Cardiac fibroblast (primary cell): Measurements from ENCODE around the gene ACOT4.

Experiments used
- DNase-seq, 2 donors: peaks; one replicate each; pipeline versions ENCODE4 v3.0.0 to v3.0.0-alpha.2; 2010; ENCODE audit warnings: low read depth in 2 of 2
- H3K4me3 ChIP-seq, 2 donors: replicated peaks in 1 of 2; 1 replicate in 1 of 2; 2 replicates in 1 of 2; pipeline ENCODE4 v1.5.1; 2011; ENCODE audit warnings: low read depth in 2 of 2, low read length in 2 of 2, mild to moderate bottlenecking in 2 of 2, moderate library complexity in 1 of 2
- CTCF ChIP-seq: IDR thresholded peaks from one replicate; pipeline ENCODE4 v1.5.1; 2011; ENCODE audit warnings: low read depth, mild to moderate bottlenecking, low read length, inconsistent platforms

ACOT4 gene

GRCh38 chr14:73610687-73611086, 19.0 kb downstream of the ACOT4 start:
- TF ChIP-seq CTCF = no peak
- no peak overlapping the region for H3K4me3 ChIP-seq

DNA sequence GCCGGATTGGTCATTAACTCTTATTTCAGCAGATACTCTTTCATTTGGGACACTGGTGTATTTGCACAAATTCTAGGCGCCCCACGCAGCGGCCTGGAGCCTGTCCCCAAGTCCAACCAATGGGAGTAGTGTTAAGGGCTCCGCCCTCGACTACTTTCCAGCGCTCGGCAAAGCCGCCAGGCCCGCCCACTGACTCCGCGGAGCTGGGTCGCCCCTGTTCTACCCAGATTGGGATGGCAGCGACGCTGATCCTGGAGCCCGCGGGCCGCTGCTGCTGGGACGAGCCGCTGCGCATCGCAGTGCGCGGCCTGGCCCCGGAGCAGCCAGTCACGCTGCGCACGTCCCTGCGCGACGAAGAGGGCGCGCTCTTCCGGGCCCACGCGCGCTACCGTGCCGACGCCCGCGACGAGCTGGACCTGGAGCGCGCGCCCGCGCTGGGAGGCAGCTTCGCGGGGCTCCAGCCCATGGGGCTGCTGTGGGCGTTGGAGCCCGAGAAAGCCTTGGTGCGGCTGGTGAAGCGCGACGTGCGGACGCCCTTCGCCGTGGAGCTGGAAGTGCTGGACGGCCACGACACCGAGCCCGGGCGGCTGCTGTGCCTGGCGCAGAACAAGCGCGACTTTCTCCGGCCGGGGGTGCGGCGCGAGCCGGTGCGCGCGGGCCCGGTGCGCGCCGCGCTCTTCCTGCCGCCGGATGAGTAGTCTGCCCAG, 20.8 kb downstream of the ACOT4 start, which contains the start of gene ACOT6:
ACOT6 (plus strand) TSS at position 179 of the 707 bp plus-strand sequence; CDS start at position 234, 55 bp downstream.
- no peak for TF ChIP-seq CTCF
- peak; percentile 74 for DNase-seq
- peak within 1 kb of the TSS; percentile 53 to 63 for H3K4me3 ChIP-seq

More at GRCh38 chr14:73610687-73611086, 19.0 kb downstream of the ACOT4 start:
- peak; percentile 50 to 70 for DNase-seq

DNA sequence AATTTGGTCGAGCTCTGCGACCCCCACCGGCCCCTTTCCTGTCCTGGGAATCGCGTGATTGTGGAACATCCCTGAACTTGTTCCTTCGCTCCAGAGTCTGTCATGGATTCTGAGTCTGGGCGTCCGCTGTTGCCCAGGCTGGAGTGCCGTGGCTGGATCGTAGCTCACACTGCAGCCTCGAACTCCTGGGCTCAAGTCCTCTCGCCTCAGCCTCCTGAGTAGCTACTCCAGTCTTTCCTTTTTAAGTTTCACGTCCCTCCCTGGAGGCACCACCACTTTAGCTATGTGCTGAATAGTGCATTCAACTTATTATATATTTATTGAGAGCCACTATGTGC, 21.3 kb downstream of the ACOT4 start:
- DNase-seq = no peak
- H3K4me3 ChIP-seq = peak overlapping the region; percentile 53 to 63
- no peak for TF ChIP-seq CTCF

DNA sequence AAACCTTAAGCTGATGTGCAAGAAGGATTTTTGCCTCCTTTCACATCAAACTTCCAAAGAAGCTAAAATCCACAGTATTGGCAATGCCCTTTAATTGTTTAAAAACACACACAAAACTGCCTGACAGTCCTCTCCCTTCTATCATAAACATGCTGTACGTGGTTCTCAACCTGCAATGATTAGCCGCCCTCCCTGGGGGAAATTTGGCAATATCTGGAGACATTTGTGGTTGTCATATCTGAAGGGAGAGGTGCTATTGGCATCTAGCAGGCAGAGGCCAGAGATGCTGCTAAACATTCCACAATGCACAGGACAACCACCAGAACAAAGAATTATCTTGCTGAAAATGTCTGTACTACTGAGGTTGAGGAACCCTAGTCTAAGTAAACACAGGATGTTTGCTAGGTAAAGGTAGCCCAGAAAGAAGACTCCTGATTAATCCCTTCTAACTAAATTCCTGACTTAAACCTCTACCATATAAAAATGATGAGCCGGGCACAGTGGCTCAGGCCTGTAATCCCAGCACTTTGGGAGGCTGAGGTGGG, 21.8 kb downstream of the ACOT4 start:
- no peak for TF ChIP-seq CTCF
- DNase-seq = no peak
- H3K4me3 ChIP-seq = peak overlapping the region in 1 of 2 donors; percentile 63

GRCh38 chr14:73616831-73617230, 25.2 kb downstream of the ACOT4 start:
- no peak for TF ChIP-seq CTCF
- no peak for DNase-seq

GRCh38 chr14:73619524-73619923, 27.9 kb downstream of the ACOT4 start:
- no peak for TF ChIP-seq CTCF
- H3K4me3 ChIP-seq = no peak overlapping the region
- no peak for DNase-seq

More at GRCh38 chr14:73616831-73617230, 25.2 kb downstream of the ACOT4 start:
- H3K4me3 ChIP-seq = no peak overlapping the region

DNA sequence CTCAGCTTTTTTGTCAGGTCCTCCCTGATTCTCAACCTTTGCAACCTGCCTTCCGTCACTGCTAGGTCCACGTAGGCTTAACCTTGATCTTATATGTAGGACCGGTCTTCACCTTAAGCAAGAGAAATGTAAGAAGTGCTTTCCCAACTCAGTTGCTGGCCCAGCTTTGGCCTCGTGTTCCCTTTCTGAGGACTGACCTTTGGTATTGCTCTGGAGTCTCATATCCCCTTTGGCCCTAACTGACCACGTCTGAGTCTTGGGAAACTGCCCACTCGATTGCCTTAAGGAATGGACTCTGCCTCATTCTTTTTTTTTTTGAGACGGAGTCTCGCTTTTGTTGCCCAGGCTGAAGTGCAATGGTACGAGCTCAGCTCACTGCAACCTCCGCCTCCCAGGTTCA, 28.6 kb downstream of the ACOT4 start:
- DNase-seq = no peak
- no peak for TF ChIP-seq CTCF
- no peak overlapping the region for H3K4me3 ChIP-seq
